ENCODE measurements around the gene PIN4.

GRCh38 chrX:72201836-72202536 is 20.4 kb downstream of the PIN4 start:
- TF ChIP-seq EZH2 (IDR thresholded peaks at IDR 0.05; ENCODE audit: low read depth, unreplicated experiment) (no peak), CTCF (conservative IDR thresholded peaks at IDR 0.05; ENCODE audit: low read depth in 2 of 2) (no peak), EZH2phosphoT487 (IDR thresholded peaks at IDR 0.05; ENCODE audit: unreplicated experiment) (no peak), JUNB (IDR thresholded peaks at IDR 0.05; ENCODE audit: unreplicated experiment) (no peak), CREB1 (CRISPR knock-in tag; IDR thresholded peaks at IDR 0.05; ENCODE audit: low read depth) (no peak), STAT1 (IDR thresholded peaks at IDR 0.05; ENCODE audit: unreplicated experiment) (no peak), POLR2AphosphoS5 (IDR thresholded peaks at IDR 0.05; ENCODE audit: low read depth) (no peak)
- TF ChIP-seq, protein P1, sequence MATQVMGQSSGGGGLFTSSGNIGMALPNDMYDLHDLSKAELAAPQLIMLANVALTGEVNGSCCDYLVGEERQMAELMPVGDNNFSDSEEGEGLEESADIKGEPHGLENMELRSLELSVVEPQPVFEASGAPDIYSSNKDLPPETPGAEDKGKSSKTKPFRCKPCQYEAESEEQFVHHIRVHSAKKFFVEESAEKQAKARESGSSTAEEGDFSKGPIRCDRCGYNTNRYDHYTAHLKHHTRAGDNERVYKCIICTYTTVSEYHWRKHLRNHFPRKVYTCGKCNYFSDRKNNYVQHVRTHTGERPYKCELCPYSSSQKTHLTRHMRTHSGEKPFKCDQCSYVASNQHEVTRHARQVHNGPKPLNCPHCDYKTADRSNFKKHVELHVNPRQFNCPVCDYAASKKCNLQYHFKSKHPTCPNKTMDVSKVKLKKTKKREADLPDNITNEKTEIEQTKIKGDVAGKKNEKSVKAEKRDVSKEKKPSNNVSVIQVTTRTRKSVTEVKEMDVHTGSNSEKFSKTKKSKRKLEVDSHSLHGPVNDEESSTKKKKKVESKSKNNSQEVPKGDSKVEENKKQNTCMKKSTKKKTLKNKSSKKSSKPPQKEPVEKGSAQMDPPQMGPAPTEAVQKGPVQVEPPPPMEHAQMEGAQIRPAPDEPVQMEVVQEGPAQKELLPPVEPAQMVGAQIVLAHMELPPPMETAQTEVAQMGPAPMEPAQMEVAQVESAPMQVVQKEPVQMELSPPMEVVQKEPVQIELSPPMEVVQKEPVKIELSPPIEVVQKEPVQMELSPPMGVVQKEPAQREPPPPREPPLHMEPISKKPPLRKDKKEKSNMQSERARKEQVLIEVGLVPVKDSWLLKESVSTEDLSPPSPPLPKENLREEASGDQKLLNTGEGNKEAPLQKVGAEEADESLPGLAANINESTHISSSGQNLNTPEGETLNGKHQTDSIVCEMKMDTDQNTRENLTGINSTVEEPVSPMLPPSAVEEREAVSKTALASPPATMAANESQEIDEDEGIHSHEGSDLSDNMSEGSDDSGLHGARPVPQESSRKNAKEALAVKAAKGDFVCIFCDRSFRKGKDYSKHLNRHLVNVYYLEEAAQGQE (IDR thresholded peaks at IDR 0.05; ENCODE audit: unreplicated experiment) = no peak
- TF ChIP-seq, protein P2, sequence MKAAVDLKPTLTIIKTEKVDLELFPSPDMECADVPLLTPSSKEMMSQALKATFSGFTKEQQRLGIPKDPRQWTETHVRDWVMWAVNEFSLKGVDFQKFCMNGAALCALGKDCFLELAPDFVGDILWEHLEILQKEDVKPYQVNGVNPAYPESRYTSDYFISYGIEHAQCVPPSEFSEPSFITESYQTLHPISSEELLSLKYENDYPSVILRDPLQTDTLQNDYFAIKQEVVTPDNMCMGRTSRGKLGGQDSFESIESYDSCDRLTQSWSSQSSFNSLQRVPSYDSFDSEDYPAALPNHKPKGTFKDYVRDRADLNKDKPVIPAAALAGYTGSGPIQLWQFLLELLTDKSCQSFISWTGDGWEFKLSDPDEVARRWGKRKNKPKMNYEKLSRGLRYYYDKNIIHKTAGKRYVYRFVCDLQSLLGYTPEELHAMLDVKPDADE (IDR thresholded peaks at IDR 0.05) = no peak

All from GM23338 (cell line).